ENCODE data around the gene TOP2A.

Gene TOP2A, protein sequence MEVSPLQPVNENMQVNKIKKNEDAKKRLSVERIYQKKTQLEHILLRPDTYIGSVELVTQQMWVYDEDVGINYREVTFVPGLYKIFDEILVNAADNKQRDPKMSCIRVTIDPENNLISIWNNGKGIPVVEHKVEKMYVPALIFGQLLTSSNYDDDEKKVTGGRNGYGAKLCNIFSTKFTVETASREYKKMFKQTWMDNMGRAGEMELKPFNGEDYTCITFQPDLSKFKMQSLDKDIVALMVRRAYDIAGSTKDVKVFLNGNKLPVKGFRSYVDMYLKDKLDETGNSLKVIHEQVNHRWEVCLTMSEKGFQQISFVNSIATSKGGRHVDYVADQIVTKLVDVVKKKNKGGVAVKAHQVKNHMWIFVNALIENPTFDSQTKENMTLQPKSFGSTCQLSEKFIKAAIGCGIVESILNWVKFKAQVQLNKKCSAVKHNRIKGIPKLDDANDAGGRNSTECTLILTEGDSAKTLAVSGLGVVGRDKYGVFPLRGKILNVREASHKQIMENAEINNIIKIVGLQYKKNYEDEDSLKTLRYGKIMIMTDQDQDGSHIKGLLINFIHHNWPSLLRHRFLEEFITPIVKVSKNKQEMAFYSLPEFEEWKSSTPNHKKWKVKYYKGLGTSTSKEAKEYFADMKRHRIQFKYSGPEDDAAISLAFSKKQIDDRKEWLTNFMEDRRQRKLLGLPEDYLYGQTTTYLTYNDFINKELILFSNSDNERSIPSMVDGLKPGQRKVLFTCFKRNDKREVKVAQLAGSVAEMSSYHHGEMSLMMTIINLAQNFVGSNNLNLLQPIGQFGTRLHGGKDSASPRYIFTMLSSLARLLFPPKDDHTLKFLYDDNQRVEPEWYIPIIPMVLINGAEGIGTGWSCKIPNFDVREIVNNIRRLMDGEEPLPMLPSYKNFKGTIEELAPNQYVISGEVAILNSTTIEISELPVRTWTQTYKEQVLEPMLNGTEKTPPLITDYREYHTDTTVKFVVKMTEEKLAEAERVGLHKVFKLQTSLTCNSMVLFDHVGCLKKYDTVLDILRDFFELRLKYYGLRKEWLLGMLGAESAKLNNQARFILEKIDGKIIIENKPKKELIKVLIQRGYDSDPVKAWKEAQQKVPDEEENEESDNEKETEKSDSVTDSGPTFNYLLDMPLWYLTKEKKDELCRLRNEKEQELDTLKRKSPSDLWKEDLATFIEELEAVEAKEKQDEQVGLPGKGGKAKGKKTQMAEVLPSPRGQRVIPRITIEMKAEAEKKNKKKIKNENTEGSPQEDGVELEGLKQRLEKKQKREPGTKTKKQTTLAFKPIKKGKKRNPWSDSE (N-terminal part only)

DNA sequence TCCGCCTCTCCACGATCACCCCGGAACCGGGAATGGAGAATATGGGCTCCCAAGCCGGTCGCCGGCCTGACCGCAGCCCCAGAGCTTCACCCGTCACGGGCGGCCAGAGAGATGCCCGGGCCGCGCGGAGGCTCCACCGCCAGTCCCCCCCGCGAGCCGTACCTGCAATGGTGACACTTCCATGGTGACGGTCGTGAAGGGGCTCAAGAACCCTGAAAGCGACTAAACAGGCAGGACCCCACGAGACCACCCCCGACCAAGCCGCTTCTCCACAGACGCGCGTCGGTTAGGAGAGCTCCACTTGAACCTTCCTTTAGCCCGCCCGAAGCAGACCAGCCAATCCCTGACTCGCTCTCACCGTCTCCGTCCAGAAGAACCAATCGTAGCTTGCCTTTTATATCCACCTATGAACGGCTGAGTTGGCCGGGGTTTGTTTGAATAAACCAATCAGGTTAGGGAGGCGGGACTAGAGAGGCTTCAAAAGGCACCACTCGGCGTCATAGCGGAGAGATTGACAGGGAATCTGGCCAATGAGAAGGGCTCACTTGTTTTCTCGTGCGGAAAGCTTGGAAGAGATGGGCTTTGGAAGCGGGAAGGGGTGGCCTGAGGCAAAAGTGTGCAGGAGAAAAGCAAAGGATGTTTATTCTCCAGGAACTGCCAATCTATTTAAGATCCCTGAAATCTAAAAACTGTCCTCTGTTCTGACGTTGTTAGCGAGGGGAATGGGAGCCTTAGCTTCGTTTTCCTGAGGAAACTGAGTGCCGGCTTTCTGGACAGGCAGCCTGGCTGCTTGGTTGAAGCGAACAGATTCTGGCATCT, at the start of gene TOP2A:
Gene TOP2A (minus strand): TSS at position 288 of the 819 bp plus-strand sequence. CDS start 105 bp downstream, at position 183.
- peak; percentile 99 for DNase-seq

DNA sequence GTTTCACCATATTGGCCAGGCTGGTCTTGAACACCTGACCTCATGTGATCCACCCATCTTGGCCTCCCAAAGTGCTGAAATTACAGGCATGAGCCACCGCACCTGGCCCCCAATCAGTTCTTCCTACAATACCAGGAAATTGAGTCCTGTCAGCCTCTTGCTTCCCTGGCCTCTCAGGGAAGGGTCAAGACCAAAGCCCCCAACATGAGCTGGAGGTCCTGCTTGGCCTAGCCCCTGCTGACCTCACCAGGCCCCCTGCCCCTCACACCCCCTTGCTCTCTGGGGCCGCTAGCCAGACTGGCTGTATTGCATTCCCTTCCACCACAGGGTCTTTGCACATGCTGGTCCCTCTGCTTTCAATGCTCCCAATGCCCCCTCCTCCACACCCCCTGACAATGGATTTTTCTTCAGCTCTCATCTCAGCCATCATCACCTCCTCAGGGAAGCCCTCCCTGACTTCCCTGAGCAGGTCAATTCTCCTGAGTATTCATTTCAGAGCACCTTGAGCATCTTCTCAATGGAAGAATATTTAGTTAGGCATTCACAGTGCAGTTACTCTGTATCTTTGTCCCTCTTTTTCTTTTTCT, 49.7 kb upstream of the TOP2A start:
- DNase-seq = no peak

DNA sequence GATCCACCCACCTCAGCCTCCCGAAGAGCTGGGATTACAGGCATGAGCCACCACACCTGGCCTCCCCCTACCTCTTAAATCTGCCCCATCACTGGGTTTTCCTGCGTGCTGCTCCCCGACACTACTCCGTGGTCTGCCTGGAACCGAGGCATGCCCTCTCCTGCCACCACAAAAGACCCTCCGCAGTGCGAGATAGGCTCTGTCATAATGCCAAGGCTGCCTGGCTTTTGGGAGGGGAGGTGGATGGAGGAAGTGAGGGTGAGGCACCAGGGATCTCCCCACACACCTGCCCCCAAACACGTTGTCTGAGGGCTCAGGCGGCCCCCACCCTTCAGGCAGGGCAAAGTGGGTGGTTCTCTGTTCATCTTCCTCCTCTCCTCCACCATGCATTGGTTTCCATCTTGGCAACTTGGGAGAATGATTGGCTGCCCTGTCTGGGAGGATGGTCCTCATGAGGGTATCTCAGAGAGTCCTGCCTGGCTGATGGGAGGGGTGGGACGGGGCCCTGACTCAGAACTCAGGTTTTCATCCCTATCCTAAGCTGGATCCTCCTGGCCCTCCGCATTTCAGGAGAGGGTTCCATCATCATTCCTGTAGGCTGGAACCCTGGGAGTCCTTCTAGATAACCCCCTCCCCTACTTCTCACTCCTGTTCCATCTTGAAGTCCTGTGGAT, 48.7 kb upstream of the TOP2A start:
- DNase-seq = no peak

DNA sequence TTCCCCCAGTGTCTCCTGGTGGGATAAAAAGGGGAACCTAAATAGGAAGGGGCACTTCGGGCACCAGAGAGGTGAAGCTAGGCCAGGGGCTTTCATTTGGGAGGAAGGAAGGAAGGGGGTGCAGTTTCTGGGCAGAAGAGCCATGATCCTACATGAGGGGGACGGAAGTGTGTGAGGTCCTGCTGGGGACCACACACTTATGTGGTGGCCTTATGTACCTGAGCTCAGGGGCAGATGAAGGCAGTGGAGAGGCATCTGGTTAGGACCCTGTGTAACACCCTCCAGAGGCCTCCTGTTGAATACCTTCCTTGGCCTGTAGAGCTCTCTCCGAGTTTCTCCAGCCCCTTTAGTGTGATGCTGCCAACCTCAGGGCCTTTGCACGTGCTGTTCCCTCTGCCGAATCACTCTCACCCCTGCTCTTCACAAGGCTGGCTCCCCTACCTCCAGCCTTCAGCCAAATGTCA, 46.7 kb upstream of the TOP2A start:
- DNase-seq = no peak

DNA sequence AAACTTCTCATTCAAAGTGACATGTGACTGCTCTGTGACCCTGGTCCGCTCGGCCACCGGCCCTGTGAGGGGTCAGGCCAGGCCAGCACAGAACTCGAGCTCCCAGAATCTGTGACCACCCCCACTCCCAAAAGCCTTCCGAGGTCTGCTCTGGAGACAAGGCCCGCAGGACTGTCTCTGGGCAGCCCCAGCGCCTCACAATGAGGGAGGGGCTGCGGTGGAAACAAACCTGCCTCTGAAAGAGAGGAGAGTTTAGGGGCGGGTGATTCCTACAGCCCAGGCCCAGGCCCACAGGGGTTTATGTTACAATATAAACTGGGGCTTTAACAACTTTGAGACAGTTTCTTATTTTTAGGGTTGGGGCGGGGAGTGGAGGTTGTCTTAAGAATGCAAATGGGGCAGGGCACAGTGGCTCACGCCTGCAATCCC, 45.4 kb upstream of the TOP2A start:
- no peak for DNase-seq

DNA sequence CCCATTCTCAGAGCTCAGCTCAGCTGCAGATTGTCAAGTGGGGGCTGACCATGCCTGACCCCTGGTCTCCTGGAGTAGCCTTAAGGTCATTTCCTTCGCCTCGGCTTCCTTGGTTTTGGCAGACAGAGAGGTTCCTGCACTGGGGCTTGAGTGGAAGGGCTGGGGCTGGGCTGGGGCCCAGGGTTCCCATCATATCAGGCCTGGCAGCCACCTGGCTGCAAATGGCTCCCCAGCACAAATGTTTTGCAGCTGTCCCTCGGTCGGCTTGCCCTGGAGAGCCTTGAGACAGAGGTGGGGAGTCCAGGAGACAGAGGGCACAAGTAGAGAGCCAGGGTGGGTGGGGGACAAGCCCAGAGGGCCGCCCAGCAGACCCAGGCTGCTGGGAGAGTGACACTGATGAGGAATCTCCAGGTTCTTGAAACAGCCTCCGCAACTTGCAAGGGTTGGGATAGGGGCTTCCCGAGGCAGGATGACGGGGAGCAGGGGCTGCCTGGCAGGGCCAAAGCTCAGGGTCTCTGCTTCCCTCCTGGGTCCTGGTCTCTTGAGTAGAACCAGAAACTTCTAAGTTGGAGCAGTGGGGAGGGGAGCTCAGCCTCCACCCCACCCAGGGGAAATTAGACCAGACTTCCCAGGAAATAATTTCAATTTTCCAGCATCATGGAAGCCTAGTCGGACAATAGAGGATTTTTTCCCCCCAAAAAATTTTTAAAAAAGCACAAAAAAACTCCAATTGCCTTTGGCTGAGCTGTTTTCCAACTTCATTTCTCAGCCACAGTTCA, 44.8 kb upstream of the TOP2A start:
- no peak for DNase-seq

DNA sequence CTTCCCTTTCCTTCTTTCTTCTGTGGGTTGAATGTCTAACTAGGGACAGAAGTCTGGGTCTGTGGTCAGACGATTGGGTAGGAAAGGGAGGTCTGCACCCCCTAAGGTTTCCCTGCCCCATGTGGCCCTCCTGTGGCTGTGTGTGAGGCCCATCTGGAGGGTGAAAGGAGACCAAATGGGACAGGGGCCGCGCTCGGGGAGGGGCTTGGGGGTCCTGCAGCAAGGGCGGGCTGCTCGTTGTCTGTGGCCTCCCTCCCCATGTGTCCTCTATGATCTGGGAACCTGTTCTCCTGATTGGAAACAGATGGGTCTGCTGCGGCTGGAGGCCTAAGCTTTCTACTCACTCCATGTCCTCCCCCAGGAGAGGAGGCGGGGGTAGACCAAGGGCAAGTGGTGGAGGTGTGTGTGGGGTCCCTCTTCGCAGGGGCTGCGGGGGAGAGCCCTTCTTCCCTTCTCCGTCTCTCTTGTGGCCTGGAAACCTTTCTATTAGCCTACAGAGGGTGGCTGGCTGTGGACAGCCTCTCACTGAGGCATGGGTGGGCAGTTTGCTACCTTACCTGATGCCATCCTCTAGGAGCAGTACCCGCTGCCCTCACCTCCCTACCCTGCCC, 44.1 kb upstream of the TOP2A start:
- DNase-seq = no peak

DNA sequence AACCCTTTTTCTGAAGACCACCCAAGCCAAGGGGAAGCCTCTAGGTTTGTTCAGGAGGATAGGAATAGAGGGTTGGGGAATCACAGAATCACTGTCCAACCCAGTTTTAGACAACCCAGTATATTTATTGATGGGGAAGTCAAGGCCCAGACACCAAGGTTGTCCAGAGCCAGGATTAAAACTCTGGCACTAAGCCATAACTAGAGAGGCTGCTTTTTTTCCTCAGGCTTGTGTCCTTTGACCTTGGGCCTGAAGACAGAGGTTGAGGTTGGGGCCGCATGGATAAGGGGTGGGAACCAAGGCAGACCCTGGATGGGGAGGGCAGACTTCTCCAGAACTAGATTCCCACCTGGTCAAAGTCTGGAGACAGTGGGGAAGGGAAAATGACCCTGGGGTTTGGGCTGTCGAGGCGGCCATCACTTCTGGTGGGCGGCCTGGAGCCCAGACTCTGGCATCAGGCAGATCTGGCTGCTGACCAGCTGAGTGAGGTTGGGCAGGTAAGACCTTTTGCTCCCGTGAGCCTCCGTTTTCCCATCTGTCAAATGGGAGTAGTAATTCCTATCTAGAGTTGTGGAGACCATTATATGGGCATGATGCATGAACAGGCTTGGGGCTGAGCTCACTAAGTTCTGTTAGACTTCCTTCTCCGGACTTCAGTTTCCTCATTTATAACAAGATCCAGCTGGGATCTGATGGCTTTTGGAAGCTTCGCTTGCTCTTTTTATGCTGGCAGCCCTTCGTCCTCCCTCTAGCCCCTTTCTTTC, 43.5 kb upstream of the TOP2A start:
- no peak for DNase-seq

DNA sequence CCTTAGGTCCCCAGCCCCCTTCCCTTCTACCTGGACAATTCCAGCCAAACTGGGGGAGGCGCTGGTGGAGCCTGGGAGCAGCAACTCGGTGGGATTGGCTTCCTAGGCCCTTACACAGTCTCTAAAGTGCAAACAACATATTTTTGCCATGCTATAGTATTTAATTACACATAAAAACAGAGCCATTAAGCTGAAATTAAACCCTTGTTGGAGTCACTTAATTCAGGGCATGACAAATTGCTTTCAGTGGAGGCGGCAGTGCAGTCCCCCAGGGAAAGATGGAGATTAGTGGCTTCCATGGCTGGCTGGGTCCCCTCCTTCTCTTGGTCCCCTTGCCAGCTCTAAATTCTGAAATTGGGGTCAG, 42.9 kb upstream of the TOP2A start:
- DNase-seq = no peak

DNA sequence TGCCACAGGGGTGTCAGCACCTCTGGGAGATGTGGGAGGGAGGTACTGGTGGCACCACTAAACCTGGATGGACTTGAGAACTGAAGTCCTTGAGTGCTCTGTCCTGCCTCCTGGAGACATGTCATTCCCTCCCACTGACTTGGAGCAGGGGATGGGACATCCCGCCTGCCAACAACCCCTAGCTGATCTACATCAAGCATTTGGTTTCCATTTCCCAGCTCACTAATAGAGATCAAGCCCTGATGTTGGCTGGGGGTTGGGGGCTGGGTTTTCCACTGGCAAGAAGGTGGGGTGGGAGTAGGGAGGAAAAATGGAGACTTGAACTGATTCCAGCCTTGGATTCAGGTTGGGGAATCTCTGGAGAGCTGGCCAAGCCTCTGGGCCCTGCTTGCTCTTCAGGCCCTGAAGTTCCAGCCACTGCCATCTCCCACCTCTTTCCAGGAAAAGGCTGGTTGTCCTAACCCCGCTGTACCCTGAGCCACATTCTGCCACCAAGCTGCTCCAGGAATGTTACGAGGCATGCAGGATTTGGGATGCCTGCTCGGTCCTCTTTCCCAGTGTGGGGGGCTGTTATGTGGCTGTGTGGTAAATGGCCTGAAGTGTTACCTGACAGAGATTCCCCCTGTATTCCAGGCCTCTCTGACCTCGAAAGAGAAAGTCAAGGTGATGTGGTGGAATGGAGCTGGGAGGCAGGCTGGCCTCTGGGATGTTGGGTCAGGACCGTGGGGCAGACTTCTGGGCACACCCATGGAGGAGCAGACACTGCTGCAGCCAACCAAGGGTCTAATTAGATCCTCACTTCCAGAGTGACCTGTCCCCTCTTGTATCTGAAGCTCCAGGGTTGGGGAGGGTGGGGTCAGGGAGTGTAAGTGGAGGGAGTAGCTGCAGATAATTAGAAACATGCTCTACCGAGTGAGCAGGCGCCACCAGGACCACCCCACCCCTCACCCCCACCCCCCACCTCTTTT, 42.2 kb upstream of the TOP2A start:
- DNase-seq = no peak

DNA sequence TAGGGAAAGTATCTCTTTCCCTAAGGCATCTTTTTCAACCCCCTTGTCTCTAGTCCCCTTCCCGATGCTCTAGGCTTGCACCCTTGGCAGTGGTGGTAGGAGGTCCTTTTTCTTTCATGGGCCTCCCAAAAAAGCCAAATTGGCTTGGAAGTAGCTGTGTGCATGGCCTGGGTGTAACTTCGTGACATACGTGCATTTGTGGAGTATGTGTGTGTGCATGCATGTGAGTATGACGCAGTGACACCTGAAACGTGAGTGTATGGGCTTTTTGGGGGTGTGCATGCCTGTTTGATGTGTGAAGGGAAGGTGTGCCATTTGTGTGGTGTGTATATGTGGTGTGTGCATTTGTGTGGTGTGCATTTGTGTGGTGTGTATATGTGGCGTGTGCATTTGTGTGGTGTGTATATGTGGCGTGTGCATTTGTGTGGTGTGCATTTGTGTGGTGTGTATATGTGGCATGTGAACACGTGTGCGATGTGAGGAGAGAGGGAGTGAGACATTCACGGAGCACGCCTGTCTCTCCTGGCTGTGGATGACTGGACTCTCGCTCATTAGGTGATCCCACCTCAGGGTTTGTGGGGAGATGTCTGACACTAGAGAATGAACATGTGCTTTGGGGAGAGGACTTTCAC, 41.3 kb upstream of the TOP2A start:
- DNase-seq = no peak

DNA sequence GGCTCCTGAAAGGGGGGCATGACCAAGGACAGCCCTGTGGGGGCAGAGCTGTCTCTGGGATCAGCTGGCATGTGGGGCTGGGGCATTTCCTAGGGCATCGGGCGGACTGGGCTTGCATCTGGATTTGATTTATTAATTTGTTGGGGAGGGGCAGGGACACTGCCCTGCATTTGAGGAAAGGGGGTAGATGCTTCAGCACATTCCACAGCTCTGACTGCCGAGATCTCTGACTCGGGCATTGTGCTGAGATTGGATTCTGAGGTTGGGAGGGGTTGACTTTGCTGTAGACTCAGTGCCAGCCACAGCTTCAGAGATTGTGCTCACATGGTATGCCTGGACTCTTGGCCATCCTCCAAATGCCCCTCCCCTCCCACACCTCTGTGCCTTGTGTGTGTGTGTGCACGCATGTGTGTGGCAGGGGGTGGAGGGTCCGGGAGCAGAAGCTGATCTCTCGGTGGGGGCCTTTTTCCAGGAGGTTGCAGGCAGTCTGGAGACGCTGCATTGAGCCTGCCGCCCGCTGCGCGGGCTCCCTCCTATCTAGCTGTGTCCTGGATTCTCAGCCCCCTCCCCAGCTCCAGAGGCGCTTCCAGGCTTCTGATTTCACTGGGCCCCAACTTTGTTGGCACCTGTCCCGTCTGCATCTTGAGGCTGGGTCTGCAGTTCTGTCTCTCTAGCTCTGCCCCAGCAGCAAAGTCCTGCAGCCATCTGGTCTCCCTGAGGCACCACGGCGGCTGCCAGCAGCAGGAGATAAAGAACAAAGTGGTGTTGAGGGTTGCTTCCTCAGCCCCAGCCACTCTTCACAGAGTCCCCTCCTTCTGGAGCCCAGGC, 40.5 kb upstream of the TOP2A start:
- no peak for DNase-seq

DNA sequence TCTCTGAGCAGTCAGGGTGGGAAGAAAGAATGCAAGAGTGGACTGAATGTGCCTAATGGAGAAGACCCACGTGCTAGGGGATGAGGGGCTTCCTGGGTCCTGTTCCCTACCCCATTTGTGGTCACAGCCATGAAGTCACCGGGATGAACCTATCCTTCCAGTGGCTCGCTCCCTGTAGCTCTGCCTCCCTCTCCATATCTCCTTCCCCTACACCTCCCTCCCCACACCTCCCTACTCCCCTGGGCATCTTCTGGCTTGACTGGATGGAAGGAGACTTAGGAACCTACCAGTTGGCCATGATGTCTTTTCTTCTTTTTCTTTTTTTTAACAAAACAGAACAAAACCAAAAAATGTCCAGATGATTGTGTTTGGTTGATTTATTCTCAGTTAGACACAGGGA, 39.7 kb upstream of the TOP2A start:
- DNase-seq = no peak

DNA sequence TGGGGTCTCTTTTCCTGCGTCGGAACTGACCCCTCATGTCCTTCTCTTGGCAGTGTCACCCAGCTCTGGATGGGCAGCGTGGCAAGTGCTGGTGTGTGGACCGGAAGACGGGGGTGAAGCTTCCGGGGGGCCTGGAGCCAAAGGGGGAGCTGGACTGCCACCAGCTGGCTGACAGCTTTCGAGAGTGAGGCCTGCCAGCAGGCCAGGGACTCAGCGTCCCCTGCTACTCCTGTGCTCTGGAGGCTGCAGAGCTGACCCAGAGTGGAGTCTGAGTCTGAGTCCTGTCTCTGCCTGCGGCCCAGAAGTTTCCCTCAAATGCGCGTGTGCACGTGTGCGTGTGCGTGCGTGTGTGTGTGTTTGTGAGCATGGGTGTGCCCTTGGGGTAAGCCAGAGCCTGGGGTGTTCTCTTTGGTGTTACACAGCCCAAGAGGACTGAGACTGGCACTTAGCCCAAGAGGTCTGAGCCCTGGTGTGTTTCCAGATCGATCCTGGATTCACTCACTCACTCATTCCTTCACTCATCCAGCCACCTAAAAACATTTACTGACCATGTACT, 38.8 kb upstream of the TOP2A start:
- DNase-seq = no peak

DNA sequence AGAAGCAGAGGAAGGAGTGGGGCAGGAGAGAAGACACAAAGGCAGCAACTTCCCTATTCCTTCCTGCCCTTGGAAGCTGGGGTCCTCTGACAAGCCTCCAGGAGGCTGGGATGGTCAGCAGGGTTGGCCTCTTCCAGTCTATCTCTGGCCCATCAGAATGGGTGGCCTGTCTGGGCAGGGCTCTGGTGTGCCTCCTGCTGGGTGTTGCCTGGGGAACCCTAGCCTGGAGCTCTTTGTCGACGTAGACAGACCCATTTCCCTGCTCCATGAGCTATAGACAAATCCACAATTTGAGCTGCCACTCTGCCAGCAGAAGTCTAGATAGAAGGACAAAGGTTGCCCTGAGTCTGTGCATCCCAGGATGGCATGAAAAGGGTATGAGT, 36.9 kb upstream of the TOP2A start:
- no peak for DNase-seq
